GM13977 (cell line): ENCODE measurements around the gene DRC1.

Experiments used
- DNase-seq: peaks from one replicate; pipeline ENCODE4 v3.0.0; 2012; ENCODE audit warnings: low spot score
- CTCF ChIP-seq: IDR thresholded peaks from 2 replicates; pipeline ENCODE4 v1.5.1; 2012; ENCODE audit warnings: mild to moderate bottlenecking, control low read depth; ENCODE audit not compliant: insufficient read depth; ENCODE audit errors: extremely low read depth, missing control alignments
- in situ Hi-C: fragments of 300-500 bp; cut with MboI; formaldehyde crosslinking; loops from one replicate; pipeline ENCODE4 v1.12.0; 2022; ENCODE audit warnings: low sequenced_read_pairs, low pct_unique_long_range_greater_than_20kb, mixed read lengths, inconsistent platforms; ENCODE audit not compliant: unreplicated experiment

Gene DRC1

DNA sequence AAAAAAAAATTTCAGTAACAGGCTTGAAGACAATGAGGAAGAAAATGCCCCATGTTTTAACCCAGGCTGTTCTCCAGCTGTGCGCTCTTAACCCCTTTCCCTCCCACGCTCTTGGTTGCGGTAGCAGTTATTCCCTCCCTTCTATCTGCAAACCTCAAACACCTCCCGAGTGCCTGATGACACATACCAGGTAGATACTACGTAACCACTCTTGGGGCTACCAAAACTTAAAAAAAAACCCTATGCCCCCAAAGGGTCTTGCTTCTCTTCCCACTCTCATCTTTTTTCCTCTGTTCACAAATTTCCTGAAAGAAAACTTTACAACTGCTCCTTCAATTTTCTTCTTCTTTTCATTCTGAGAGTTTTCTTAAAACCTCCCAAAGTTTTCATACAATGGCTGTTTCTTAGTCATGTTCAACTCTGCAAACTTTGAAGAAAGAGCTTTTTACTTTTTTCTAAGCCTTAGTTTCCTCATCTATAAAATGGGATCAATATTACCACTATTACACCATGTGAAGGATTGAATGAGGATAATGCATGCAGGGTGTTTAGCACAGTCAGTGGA is 4.9 kb upstream of the DRC1 start:
- in situ Hi-C loops, result no loop called here
- TF ChIP-seq CTCF, result no peak
- no peak for DNase-seq

DNA sequence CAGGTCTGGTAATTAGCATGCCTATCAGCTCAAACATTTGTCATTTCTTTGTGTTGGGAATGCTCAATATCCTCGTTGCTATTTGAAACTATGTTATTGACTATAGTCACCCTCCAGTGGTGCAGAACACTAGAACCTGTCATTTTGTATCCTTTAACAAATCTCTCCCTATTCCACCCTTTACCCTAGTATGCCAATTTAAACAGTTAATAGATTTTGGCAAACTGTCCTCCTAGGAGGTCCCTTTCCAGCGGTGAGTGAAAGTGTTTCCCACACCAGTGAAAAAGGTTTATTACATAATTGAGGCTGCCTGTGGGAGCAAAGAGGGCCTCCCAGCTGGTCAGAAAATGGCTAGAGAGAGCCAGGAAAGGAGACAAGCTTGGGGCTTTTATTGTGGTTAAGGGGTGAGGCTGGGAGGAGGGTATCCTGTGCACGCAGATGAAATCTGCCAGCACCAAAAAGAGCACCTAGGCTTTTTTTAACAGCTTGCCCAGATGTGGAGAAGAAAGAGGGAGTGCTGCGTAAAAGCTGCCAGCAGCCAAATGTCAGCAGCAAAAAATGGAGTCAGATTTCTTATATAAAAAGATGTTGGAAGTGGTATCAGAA is 1.8 kb upstream of the DRC1 start:
- TF ChIP-seq CTCF, result no peak
- in situ Hi-C loops, result no loop called here
- no peak for DNase-seq

DNA sequence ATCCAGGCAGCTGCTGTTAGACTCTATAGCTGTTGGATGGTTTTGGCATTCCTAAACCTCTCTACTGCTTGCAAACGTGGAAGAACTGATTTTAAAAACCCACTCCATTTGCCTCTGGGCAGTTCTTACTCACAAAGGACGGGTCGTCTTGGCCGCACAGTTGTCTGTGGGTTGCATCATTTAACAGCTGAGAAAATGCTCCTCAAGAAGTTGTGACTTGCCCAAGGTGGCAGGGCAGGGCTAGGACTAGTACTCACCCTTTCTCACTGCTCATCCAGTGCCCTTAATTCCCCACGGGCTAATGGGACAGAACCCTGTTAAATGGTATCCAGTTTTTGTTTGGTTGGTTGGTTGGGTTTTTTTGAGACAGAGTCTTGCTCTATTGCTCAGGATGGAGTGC is 997 bp upstream of the DRC1 start:
- no peak for TF ChIP-seq CTCF
- in situ Hi-C loops, result no loop called here
- DNase-seq, result no peak

- in situ Hi-C loops, result no loop called here
Measured at GRCh38 chr2:26407526-26407925, 5.8 kb downstream of the DRC1 start.

GRCh38 chr2:26409785-26410184 is 8.1 kb downstream of the DRC1 start:
- no peak for DNase-seq
- no peak for TF ChIP-seq CTCF
- in situ Hi-C loops, result no loop called here

More at GRCh38 chr2:26407526-26407925, 5.8 kb downstream of the DRC1 start:
- no peak for DNase-seq
- TF ChIP-seq CTCF, result no peak

DNA sequence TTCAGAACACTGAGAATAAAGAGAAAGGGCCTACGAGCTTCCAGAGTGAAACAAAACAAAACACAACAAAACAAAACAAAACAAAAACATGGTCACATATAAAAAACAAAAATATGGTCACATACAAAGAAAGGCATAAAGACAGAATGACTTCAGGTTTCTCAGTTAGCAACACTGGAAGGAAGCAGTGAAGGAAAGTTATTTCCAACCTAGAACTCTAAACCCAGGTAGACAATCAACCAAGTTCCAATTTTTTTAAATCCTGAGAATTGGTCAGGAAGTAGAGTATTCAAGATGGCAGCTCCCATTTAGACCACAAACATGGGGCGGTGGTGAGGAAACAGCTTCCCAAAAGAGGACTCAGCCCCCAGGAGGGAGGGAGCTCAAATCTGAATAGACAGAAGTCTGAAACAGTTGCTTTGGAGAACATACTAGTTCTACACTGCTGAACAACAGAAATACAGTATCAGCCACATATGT is 9.1 kb downstream of the DRC1 start:
- TF ChIP-seq CTCF, result no peak
- in situ Hi-C loops, result no loop called here
- no peak for DNase-seq
